Middle frontal gyrus (tissue), 1 donor: ENCODE measurements around the gene ZNF831.

Experiments used
- DNase-seq: peaks from one replicate; pipeline ENCODE4 v3.0.0-alpha.2; 2015; ENCODE audit warnings: low spot score; ENCODE audit errors: extremely low spot score

The ZNF831 gene

DNA sequence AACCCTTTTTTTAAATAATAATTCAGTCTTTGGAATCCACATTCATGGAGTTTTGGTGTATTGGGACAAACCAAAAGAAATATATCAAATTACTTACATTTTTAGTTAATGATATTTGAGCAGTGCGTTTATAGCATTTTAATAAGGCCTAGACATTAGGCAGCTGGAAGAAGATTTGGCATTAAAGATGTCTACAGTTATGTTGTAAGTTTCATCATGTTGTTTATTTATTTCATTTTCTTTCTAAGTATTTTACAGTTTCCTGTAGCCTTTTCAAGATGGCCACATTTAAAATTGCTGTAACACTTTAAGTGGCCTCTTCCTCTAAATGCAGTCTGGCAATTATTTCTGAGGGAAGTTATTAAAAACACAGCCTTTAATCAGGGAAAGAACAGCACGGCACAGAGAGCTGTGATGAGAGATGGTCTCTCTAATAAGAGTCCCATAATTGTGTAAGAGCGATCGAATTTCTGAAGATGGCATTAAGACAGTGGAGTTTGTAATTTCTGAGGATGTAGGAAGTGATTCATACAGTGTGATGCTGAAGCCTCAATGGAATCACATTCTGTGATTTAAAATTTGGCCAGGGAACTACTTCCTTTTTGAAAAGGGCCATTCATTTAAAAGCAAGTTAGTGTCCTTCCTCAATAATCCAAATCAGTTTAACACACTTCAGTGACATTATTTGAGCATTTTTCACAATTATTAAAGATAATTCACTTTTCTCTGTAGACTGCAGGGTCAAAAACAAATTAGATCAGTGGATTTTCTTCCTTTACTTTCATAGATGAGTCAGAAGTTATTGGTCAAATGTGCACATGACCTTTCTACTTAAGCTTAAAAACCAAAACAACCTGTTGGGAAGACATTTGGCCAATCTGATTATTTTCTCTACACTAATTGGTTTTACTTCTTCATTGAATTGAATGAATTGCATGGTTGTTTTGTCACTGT lies 84.4 kb downstream of the ZNF831 start:
- no peak for DNase-seq

DNA sequence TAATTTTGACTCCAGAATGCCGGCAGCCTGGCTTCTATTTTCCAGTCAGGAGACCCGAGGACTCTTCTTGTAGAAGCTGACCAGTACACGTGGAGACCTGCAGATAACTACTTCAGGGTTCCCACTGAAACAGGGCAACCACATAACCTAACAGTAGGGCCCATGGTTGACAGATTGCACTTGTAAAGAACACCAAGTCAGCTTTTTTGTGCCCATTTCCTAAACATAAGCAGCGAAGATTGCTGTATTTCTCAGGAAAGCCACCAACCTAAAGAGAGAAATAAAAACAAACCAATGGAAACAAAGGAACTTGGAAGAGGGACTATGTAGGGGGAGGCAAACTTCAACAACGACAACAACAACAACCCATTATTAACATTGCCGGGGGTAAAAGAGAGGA lies 86.7 kb downstream of the ZNF831 start:
- no peak for DNase-seq

DNA sequence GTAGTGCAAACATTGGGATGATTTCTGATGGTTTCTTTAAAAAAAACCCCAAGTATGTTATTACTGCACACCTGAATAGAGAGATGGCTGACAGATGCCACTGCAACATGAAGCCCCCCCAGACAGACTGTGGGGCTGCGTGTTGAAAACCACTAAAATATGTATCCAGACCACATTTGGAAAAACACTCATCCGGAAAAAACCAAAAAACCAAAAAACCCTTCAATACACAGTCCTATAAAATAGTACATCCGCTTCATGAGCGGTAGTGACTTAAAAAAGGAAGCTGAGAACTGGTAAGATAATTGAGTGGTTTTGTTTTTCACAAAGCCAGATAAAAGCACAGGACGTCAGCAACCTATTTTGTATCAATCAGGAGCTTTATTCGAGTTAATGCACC lies 89.7 kb downstream of the ZNF831 start:
- no peak for DNase-seq

DNA sequence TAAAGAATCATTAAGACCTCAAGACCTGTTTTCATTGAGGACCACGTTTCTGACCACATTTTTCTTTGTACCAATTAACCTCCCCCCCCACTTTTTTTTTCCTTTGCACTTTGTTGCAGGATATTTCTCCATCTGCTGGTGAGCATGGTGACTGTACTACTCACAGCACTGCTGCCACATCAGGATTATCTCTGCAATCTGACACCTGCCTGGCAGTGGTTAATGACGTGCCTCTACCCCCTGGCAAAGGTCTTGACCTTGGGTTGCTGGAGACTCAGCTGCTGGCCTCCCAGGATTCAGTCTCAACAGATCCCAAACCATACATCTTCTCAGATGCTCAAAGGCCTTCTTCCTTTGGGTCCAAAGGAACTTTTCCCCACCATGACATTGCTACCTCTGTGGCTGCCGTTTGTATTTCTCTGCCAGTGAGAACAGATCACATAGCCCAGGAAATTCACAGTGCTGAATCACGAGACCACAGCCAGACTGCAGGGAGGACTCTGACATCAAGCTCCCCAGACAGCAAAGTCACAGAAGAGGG lies 90.2 kb downstream of the ZNF831 start:
- DNase-seq = no peak

DNA sequence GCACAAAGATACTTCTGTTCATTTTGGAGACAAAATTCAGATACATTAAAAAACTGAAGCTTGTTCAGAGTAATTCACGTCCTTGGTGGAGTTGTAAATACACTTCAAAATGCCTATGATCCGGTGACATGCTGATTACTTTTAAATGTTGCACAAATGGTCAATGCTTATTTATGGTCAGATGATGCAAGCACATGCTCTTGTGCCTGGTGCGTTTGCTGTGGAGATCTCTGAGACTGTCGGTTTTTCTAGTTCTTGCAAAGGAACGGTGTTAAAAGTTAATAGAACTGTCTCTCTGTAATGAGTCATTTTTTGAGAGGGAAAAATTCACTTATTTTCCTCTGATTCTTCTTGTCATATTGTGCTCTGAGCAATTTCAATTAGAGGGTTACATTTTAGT lies 91.6 kb downstream of the ZNF831 start:
- no peak for DNase-seq

DNA sequence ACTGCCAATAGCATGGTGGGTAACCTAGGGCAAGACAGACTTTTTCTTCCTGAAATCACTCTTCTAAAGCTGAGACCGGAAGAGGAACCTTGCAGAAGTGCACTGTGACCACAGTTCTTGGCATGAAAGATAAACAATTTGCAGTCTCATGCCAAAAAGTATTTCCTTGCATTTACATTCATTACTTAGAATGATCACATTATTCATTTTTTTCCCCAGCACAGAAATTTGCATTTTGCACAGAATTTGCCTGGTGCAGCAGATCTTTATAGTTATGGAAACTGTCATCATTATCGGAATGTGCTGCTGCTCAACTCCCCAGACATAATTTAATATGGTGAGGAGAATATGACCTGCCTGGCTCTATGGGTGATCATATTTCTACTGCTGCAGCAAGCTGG lies 94.6 kb downstream of the ZNF831 start:
- no peak for DNase-seq

DNA sequence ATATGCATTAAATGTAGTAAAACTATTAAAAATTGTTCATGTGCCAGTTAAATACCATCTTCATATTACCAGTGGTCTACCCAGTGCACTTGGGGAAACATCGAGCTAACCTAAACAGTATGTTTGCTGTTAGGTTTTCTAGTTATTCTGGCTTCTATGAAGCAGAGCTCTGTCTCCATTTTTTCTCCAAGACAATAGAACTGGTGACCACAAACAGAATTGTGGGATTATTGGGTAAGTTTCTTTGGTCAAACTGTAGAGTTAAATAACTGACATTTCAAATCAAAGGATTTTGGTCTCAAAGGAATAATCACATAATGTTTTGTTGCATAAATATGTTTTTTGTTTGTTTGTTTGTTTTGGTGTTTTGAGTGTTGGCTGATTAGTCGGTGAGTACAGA lies 96.3 kb downstream of the ZNF831 start:
- DNase-seq = no peak

DNA sequence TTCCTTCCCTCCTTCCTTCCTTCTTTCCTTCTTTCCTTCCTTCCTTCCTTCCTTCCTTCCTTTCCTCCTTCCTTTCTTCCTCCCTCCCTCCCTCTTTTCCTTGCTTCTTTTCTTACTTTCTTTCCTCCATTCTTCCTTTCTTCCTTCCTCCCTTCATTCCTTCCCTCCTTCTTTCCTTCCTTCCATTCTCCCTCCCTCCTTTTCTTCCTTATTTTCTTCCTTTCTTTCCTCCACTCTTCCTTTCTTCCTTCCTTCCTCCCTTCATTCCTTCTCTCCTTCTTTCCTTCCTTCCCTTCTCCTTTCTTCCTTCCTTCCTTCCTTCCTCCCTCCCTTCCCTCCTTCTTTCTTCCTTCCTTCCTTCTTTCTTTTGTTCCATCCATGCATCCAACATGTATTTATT lies 101.7 kb downstream of the ZNF831 start:
- no peak for DNase-seq

DNA sequence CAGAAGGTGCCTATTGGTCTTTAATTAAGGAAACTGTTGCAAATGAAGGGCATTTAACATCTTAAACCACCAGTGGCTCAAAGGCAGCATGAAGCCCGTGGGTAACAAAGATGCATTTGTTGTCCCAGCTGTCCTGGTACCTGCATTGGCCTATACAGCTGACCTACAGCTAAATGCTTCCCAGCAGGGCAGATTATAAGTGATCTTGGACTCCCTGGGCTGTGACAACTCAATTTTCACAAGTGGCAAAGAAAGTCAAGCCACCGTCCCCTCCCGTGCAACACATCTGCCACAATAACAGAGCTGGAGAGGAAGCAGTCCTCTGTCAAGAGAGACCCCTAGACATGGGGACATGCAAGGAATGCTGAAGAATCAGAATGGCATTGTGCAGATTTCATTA lies 105.2 kb downstream of the ZNF831 start:
- DNase-seq = no peak

DNA sequence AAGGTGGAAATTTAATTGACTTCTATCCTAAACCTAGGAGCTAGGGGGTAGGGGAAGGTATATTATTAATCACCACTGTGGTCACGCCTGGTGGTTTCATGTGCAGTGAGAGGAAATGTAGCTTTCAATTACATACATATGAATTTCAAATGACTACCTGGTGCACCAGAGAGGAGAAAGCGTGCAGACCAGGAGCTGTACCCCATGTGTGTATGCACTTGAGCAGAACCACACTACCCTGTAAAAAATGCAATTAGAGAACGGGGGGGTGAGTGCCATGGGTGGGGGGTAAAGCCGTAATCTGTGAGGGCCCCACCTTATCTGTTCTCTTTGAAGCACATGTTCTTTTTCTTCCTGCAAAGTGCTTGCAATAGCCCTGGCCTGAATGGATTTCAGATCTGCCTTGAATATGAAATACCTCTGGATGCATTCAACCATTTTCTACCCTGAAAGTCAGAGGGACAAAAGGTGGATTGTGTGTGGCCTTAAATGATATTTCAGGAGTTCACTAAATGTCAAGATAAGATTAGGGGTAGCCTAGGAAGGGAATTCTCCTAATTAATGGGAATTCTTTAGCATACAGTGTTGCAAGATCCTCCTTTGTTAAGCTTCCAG lies 105.9 kb downstream of the ZNF831 start:
- DNase-seq = no peak

DNA sequence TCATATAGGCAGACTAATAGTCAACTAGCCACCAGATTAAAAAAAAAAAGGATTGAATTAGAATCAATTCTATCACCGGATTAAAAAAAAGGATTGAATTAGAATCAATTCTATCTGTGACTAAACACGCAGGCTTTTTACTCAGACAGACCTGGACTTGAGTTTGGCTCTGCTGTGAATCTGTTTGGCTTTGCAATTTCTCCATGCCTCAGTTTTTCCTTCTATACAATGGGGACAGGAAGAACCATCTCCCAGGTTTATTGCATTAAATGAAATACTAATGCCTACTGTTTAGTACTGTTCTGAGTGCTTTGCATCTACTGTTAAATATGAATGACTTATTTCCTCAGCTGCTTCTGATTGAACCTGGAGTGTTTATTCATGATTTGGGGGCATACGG lies 106.8 kb downstream of the ZNF831 start:
- no peak for DNase-seq

DNA sequence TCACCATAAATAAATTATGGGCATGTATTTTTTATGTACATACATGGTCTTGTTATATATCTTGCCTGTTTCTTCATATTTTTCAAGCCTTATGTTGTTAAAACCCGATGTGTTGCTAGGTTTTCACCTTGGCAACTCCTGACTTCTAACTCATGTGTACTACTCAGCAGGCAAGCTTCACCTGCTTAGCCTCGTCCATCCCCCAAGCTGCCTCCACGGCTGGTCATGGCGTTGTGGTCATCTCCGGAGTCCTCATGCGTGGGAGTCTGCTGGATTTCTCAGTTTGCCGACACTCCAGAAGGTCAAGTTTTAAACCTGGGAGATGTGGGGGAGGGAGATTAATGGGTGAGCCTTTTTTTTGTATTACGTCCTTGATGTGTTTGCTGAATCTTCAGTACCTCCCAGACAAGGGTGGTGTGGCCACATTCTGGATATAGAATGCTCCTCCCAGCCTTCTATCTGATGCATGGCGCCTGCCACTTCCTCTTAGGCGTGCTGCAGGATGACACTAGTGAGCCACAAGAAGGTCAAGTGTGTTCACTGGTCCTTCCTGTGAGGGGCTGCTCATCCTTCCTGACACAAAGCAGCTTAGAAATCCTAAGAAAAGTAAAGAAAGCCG lies 110.2 kb downstream of the ZNF831 start:
- no peak for DNase-seq

DNA sequence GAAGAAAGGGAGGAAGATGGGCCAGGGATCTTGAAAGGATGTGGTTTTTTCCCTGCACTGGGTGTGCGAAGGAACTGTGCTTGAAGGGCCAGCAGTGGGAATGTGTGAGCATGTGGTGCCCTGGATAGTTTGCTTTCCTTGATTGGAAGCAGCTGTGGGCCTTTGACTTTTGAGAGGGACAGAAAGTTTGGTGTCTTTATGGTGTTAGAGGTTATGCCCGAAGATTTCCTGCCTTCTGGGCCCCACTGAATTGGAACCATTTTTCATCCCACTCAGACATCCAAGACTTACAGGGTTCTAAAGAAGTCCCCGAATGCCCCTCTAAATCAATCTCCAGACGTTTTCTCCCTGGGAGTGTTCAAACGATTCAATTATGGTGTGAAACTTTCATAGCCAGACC lies 113.3 kb downstream of the ZNF831 start:
- no peak for DNase-seq

DNA sequence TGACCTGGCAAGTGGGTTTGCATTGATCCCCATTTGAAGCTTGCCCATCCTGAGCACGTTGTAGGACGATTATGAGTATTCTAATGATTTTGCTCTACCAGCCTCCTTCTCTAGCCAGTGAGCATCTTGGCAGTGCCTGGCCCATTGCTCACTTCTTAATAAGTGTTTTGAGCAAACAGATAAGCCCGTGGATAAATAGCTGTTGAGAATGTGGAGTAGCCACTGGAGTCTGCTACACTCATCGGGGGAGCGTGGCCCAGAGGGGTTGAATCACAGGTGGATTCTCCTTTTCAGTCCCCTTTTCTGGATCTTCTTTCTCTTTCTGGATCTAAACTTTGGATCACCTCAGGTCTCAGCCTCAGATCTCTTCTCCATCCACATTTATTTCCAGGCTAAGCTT lies 120.8 kb downstream of the ZNF831 start:
- no peak for DNase-seq

DNA sequence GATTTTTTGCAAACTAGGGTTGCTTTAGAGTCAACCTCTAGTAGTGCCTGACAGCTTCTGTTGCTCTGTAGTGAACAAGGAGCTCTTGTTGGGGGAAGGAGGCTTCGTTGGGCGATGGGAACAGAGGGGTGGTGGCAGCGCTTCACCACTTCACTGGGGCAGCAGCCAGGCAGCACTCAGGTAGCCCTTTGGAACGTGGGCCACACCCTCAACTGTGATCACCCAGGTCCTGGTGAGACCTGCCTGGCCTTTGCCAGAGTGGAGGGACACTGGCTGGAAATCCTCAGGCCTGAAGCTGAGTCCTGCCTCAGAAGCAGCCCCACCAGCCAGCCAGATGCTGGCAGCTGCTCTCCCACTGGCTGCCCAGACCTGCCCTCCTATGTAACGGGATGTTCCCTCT lies 126.4 kb downstream of the ZNF831 start:
- DNase-seq = no peak

DNA sequence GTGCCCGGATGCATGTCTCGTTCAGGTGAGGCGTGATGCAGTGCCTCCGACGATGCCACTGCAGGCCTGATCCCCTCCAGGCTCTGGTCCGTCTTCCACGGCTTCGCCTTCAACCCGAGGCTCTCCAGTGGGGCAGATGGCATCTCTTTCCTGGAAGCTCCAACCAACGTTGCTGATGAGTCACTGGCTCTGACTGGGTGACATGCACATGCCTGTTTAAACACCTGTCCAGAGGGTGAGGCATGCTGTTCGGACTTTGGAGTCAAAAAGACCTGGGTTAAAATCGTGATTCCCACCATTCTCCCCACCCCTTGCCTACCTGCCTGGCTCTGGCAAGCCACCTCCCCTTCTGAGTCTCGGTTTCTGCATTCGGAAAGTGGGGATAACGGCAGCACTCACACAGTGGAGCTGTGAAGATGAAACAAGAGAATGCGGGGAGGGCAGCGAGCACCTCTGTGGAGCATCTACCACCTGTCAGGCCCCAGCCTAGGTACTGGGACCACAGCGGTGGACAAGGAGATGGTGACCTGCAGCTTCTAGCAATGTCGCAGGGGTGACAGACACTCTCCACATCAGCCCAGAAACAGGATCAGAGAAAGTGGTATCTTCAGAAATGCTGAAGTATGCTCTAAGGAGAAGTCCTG lies 128.2 kb downstream of the ZNF831 start:
- DNase-seq = no peak

DNA sequence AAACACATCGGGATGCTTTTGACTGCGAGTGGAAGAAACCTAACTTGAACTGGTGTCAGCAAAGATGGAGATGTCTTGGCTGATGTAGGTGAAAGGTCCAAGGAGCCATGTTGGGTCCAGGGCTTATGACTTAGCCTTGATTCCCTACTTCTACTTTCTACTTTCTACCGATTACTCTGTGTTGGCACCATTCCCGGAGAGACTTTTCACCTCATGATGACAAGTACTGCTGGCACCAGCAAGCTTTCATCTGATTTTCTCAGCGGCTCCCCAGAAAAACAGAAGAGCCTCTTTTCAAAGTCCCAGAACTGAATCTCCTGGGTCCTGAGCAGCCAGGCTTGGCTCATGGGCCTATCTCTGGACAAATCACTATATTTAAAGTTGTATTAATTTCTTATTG lies 131.9 kb downstream of the ZNF831 start:
- DNase-seq = no peak

DNA sequence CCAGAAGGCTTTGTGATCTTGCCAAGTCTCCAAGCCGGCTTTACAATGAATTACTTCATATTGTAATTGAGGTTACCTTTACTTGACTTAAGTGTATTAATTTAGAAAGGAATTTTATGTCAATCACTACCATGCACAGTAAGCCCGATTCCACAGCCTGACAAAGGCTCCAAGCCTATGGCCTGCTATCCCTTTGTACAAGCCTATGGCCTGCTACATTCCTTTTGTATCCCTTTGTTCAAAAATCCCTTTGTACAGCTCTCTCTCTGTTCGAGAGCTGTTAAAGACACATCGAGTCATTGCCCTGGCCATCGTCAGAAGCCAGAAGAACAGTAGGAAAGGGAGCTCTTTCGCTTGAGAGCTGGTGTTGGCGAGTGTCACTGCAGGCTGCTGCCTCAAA lies 134.1 kb downstream of the ZNF831 start:
- no peak for DNase-seq

DNA sequence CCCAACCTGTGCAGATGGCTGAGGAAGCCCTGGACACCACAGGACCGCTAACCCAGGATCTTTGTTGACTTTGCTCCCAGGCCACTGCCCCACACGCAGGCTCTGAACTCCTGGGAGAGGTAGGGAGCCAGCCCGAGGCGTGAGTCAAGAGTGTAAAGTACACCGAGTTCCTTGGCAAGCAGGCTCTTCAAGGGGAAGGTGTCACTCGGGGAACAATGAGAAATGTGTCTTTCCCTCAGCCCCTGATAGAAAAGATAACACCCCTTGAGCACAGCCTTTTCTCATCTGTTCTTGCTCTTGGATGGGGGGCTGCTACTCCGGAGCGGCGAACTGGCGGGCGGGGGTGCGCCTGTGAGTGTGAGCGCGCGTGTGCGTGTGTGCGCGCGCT lies 136.3 kb downstream of the ZNF831 start:
- no peak for DNase-seq

DNA sequence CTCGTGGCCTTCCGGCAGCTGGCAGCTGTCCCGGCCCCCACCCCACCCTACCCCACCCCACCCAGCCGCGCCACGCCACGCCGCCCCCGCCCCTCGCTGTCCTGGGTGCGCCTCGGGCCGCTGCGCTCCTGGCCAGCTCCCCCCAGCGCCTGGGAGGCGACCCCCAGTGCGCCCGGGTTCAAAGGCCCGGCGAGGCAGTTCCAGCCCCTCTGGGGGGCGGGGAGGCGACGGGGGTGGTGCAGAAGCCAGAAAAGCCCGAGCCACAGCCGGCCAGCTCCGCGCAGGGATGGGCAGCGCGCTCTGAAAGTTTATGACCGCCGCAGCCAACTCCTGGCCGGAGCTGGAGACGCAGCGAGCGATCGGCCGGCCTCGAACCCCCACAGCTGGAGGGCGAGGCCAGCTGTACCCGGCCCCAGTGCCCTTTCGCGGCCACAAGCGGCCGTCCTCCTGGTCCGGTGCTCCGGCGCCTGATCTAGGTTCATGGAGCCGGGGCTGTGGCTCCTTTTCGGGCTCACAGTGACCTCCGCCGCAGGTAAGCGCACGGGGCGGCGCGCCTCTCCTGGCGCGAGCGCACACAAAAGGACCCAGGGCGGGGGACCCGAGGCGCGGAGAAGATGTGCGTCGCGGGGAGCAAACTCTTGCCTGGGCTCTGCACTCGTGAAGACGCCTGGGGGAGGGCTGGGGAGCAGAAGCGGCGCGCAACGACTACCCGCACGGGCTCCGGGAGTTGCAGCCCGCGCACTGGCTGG lies 136.9 kb downstream of the ZNF831 start, which contains the start of gene EDN3:
TSS of gene EDN3 (plus strand) at position 279 of the 749 bp plus-strand sequence. CDS start at position 481, 202 bp downstream.
- no peak for DNase-seq
